OCI-LY3 (cell line): ENCODE results near the gene CYBB.

Experiments used
- H2AFZ ChIP-seq: fragments of 200-600, 300-600 bp; shearing (Covaris generic); 2 replicates; pipeline ENCODE4 v1.6.0; 2014; ENCODE audit warnings: antibody characterized with exemption, low read depth, low read length
- H3K27ac ChIP-seq: fragments of 200-600, 300-600 bp; sonication (generic); 2 replicates; pipeline ENCODE4 v1.5.1; 2014; ENCODE audit warnings: mild to moderate bottlenecking, low read length, moderate library complexity, mixed read lengths
- H3K27me3 ChIP-seq: fragments of 200-600, 300-600 bp; sonication (generic); 2 replicates; pipeline ENCODE4 v1.6.1; 2014; ENCODE audit warnings: low read depth, low read length, mixed read lengths
- H3K36me3 ChIP-seq: fragments of 200-600, 300-600 bp; sonication (generic); replicated peaks from 2 replicates; pipeline ENCODE3; 2014; ENCODE audit warnings: low read depth, low read length, mixed read lengths
- H3K4me1 ChIP-seq: fragments of 300-600, 200-600 bp; sonication (generic); 2 replicates; pipeline ENCODE4 v1.6.1; 2014; ENCODE audit warnings: low read length, mixed read lengths
- H3K4me2 ChIP-seq: fragments of 200-600, 300-600 bp; sonication (generic); 2 replicates; pipeline ENCODE4 v1.6.1; 2014; ENCODE audit warnings: low read length, mixed read lengths
- H3K4me3 ChIP-seq: fragments of 300-600, 200-600 bp; sonication (generic); 2 replicates; pipeline ENCODE4 v1.5.1; 2014; ENCODE audit warnings: antibody characterized with exemption, mild to moderate bottlenecking, low read length, moderate library complexity
- H3K79me2 ChIP-seq: fragments of 300-600, 200-600 bp; shearing (Covaris generic); 2 replicates; pipeline ENCODE4 v1.6.1; 2014; ENCODE audit warnings: mild to moderate bottlenecking, low read length, mixed read lengths
- H3K9ac ChIP-seq: fragments of 300-600, 200-600 bp; shearing (Covaris generic); 2 replicates; pipeline ENCODE4 v1.6.0; 2014; ENCODE audit warnings: mild to moderate bottlenecking, low read length, moderate library complexity
- H3K9me3 ChIP-seq: fragments of 200-600, 300-600 bp; shearing (Covaris generic); 2 replicates; pipeline ENCODE4 v1.6.1; 2014; ENCODE audit warnings: low read length, mixed read lengths; ENCODE audit not compliant: insufficient read depth
- H4K20me1 ChIP-seq: fragments of 200-600, 300-600 bp; sonication (generic); 2 replicates; pipeline ENCODE4 v1.6.1; 2016; ENCODE audit warnings: low read length, mixed read lengths; ENCODE audit not compliant: insufficient read depth
- EZH2phosphoT487 ChIP-seq: fragments of 200-600 bp; shearing (Covaris generic); IDR thresholded peaks from 2 replicates; pipeline ENCODE4 v1.6.1; 2018; ENCODE audit warnings: antibody characterized with exemption, mixed run types, low read depth
- TF ChIP-seq, protein P1 (sequence below): fragments of 200-600, 300-600 bp; sonication (generic); IDR thresholded peaks from 2 replicates; pipeline ENCODE4 v1.5.1; 2014; ENCODE audit warnings: antibody characterized with exemption, low read length, low read depth

Gene CYBB

DNA sequence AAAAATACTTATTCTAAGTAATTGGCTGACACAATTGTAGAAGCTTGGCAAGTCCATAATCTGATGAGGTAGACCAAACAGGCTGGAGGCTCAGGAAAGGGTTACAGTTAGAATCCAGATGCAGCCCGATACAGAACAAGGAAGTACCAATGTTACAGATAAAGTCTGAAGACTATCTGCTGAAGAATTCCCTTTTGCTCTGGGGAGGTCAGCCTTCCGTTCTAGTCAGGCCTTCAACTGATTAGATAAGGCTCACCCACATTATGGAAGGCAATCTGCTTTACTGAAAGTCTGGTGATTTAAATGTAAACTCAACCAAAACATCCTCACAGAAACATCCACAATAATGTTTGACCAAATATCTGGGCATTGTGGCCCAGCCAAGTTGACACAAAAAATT is 74.9 kb downstream of the CYBB start:
- H4K20me1 ChIP-seq, result no peaks in the 10 kb centered on the region
- no peaks in the 10 kb centered on the region for H3K4me1 ChIP-seq
- H3K27me3 ChIP-seq, result no peaks in the 10 kb centered on the region
- no peaks in the 10 kb centered on the region for H3K79me2 ChIP-seq
- no peak overlapping the region for H3K4me2 ChIP-seq
- no peaks in the 10 kb centered on the region for H3K9me3 ChIP-seq
- H3K9ac ChIP-seq, result no peak overlapping the region
- H3K4me3 ChIP-seq, result no peak overlapping the region
- H3K36me3 ChIP-seq, result no peaks in the 10 kb centered on the region
- H3K27ac ChIP-seq, result no peak overlapping the region
- no peak overlapping the region for H2AFZ ChIP-seq
- no peak for TF ChIP-seq EZH2phosphoT487
- TF ChIP-seq, protein P1, sequence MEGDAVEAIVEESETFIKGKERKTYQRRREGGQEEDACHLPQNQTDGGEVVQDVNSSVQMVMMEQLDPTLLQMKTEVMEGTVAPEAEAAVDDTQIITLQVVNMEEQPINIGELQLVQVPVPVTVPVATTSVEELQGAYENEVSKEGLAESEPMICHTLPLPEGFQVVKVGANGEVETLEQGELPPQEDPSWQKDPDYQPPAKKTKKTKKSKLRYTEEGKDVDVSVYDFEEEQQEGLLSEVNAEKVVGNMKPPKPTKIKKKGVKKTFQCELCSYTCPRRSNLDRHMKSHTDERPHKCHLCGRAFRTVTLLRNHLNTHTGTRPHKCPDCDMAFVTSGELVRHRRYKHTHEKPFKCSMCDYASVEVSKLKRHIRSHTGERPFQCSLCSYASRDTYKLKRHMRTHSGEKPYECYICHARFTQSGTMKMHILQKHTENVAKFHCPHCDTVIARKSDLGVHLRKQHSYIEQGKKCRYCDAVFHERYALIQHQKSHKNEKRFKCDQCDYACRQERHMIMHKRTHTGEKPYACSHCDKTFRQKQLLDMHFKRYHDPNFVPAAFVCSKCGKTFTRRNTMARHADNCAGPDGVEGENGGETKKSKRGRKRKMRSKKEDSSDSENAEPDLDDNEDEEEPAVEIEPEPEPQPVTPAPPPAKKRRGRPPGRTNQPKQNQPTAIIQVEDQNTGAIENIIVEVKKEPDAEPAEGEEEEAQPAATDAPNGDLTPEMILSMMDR, result no peak

- H3K9ac ChIP-seq, result no peak overlapping the region
- no peak overlapping the region for H3K4me2 ChIP-seq
- no peaks in the 10 kb centered on the region for H3K27me3 ChIP-seq
- no peaks in the 10 kb centered on the region for H3K4me1 ChIP-seq
- H2AFZ ChIP-seq, result no peak overlapping the region
- H3K4me3 ChIP-seq, result no peak overlapping the region
- H3K79me2 ChIP-seq, result no peaks in the 10 kb centered on the region
- TF ChIP-seq, protein P1, result no peak
- no peak for TF ChIP-seq EZH2phosphoT487
- H4K20me1 ChIP-seq, result no peaks in the 10 kb centered on the region
- H3K36me3 ChIP-seq, result no peaks in the 10 kb centered on the region
- H3K9me3 ChIP-seq, result no peaks in the 10 kb centered on the region
- no peak overlapping the region for H3K27ac ChIP-seq
Measured at GRCh38 chrX:37860721-37861120, 80.9 kb downstream of the CYBB start.

DNA sequence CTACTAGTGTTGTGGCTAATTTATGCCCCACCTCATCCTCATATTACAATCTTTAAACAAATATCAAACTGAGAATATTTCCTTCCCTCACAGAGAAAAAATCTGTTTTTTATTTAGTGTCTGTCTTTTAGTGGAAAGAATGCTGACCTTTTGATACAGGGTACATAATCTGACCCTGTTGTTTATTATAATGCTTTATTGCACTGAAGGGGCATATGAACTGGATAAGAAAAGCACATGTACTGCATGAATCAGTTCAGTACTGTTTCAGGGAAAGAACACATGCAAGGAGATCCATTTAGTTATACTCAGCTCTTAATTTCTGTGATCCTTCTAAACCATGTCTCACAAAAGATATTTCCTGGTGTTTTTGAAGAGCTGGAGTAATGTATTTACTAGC is 83.0 kb downstream of the CYBB start:
- H3K9ac ChIP-seq, result no peak overlapping the region
- no peaks in the 10 kb centered on the region for H4K20me1 ChIP-seq
- H3K4me2 ChIP-seq, result no peak overlapping the region
- H3K9me3 ChIP-seq, result no peaks in the 10 kb centered on the region
- no peaks in the 10 kb centered on the region for H3K79me2 ChIP-seq
- TF ChIP-seq EZH2phosphoT487, result no peak
- TF ChIP-seq, protein P1, result no peak
- no peak overlapping the region for H3K27ac ChIP-seq
- no peak overlapping the region for H3K4me3 ChIP-seq
- no peaks in the 10 kb centered on the region for H3K27me3 ChIP-seq
- H2AFZ ChIP-seq, result no peak overlapping the region
- no peaks in the 10 kb centered on the region for H3K4me1 ChIP-seq
- no peaks in the 10 kb centered on the region for H3K36me3 ChIP-seq
